BE2C (cell line): Measurements from ENCODE around the gene TTC28.
"Not testable (repeated sequence)": the region's sequence is repeated elsewhere in the genome, so short reads cannot be mapped to it uniquely, and the experiment has no call there.

Experiments
- DNase-seq: peaks from one replicate; pipeline ENCODE4 v3.0.0-alpha.2; 2020
- H3K27me3 ChIP-seq: fragments of 250-450 bp; sonication (Bioruptor Pico); 2 replicates; pipeline ENCODE4 v1.5.1; 2020; ENCODE audit warnings: mild to moderate bottlenecking
- H3K36me3 ChIP-seq: fragments of 250-450 bp; sonication (Bioruptor Pico); 2 replicates; pipeline ENCODE4 v1.5.1; 2020; ENCODE audit warnings: mild to moderate bottlenecking
- H3K4me1 ChIP-seq: fragments of 250-450 bp; sonication (Bioruptor Pico); 2 replicates; pipeline ENCODE4 v1.5.1; 2020
- H3K4me3 ChIP-seq: 2 replicates; pipeline ENCODE4 v1.5.1; 2011; ENCODE audit warnings: low read depth, low read length
- H3K9me3 ChIP-seq: fragments of 250-450 bp; sonication (Bioruptor Pico); 2 replicates; pipeline ENCODE4 v1.5.1; 2020
- CTCF ChIP-seq: IDR thresholded peaks from 2 replicates; pipeline ENCODE4 v1.5.1; 2012; ENCODE audit warnings: mild to moderate bottlenecking, low read depth, low read length

The TTC28 gene

GRCh38 chr22:28222052-28222451 lies 457.6 kb downstream of the TTC28 start:
- H3K27me3 ChIP-seq, result no peaks in the 10 kb centered on the region
- peaks cover 34% of the 10 kb centered on the region for H3K4me1 ChIP-seq
- H3K9me3 ChIP-seq, result no peaks in the 10 kb centered on the region
- no peak for TF ChIP-seq CTCF
- no peak for DNase-seq
- H3K4me3 ChIP-seq, result no peak overlapping the region
- H3K36me3 ChIP-seq, result no peaks in the 10 kb centered on the region

GRCh38 chr22:28220626-28221363 lies 458.8 kb downstream of the TTC28 start:
- no peaks in the 10 kb centered on the region for H3K27me3 ChIP-seq
- no peaks in the 10 kb centered on the region for H3K9me3 ChIP-seq
- DNase-seq, result no peak
- H3K4me1 ChIP-seq, result peaks cover 31% of the 10 kb centered on the region
- no peaks in the 10 kb centered on the region for H3K36me3 ChIP-seq
- TF ChIP-seq CTCF, result no peak
- H3K4me3 ChIP-seq, result no peak overlapping the region

- Histone ChIP-seq H3K4me1 (peaks cover 14% of the 10 kb centered on the region), H3K27me3 (no peaks in the 10 kb centered on the region), H3K4me3 (no peak overlapping the region), H3K36me3 (no peaks in the 10 kb centered on the region), H3K9me3 (no peaks in the 10 kb centered on the region)
- no peak for DNase-seq
- no peak for TF ChIP-seq CTCF
Observed at GRCh38 chr22:28217277-28217676, 462.4 kb downstream of the TTC28 start.

GRCh38 chr22:28214750-28215149 lies 464.9 kb downstream of the TTC28 start:
- not testable (repeated sequence) for H3K9me3 ChIP-seq, DNase-seq, H3K4me3 ChIP-seq, H3K36me3 ChIP-seq, H3K4me1 ChIP-seq, H3K27me3 ChIP-seq

- DNase-seq, H3K27me3 ChIP-seq, H3K4me1 ChIP-seq, H3K4me3 ChIP-seq, H3K9me3 ChIP-seq, H3K36me3 ChIP-seq: not testable (repeated sequence)
Observed at GRCh38 chr22:28209457-28209856, 470.2 kb downstream of the TTC28 start.

- no peak for TF ChIP-seq CTCF
- Histone ChIP-seq H3K27me3 (no peaks in the 10 kb centered on the region), H3K9me3 (no peaks in the 10 kb centered on the region), H3K4me3 (no peak overlapping the region), H3K36me3 (no peaks in the 10 kb centered on the region), H3K4me1 (peaks cover 9% of the 10 kb centered on the region; the same call in 1 of the 2 replicates)
- DNase-seq, result no peak
Observed at GRCh38 chr22:28208787-28209186, 470.9 kb downstream of the TTC28 start.

GRCh38 chr22:28208036-28208435 lies 471.6 kb downstream of the TTC28 start:
- no peak for TF ChIP-seq CTCF
- Histone ChIP-seq H3K36me3 (no peaks in the 10 kb centered on the region), H3K27me3 (no peaks in the 10 kb centered on the region), H3K4me3 (no peak overlapping the region), H3K9me3 (no peaks in the 10 kb centered on the region), H3K4me1 (peaks cover 9% of the 10 kb centered on the region; the same call in 1 of the 2 replicates)
- no peak for DNase-seq
